Mesendoderm (in vitro differentiated cells): ENCODE data around the gene CCIN.

ENCODE experiments used
- DNase-seq: peaks from one replicate; pipeline ENCODE4 v3.0.0; 2013
- H2AK5ac ChIP-seq: 2 replicates; pipeline ENCODE4 v1.6.1; 2013; ENCODE audit warnings: low read length, inconsistent platforms
- H2BK120ac ChIP-seq: 2 replicates; pipeline ENCODE4 v1.6.1; 2013; ENCODE audit warnings: low read depth, mild to moderate bottlenecking, low read length, moderate library complexity, mixed read lengths
- H2BK15ac ChIP-seq: replicated peaks from 2 replicates; pipeline ENCODE4 v1.6.1; 2013; ENCODE audit warnings: low read depth, mild to moderate bottlenecking, moderate library complexity
- H2BK5ac ChIP-seq: 2 replicates; pipeline ENCODE4 v1.6.1; 2013; ENCODE audit warnings: low read length, inconsistent platforms
- H3K18ac ChIP-seq: 2 replicates; pipeline ENCODE4 v1.6.1; 2013; ENCODE audit warnings: mild to moderate bottlenecking, low read length, mixed read lengths
- H3K23ac ChIP-seq: one replicate; pipeline ENCODE4 v1.6.1; 2013; ENCODE audit warnings: low read length
- H3K27ac ChIP-seq: 2 replicates; pipeline ENCODE4 v1.5.1; 2013; ENCODE audit warnings: low read depth, mild to moderate bottlenecking, inconsistent platforms, low read length, moderate library complexity
- H3K27me3 ChIP-seq: 2 replicates; pipeline ENCODE4 v1.6.1; 2013; ENCODE audit warnings: low read length, control low read depth, mild to moderate bottlenecking, inconsistent platforms; ENCODE audit not compliant: insufficient read depth, poor library complexity
- H3K36me3 ChIP-seq: 2 replicates; pipeline ENCODE4 v1.6.1; 2013; ENCODE audit warnings: low read length, inconsistent platforms; ENCODE audit not compliant: control insufficient read depth, insufficient read depth
- H3K4ac ChIP-seq: one replicate; pipeline ENCODE4 v1.6.1; 2013; ENCODE audit warnings: low read depth, mild to moderate bottlenecking, low read length, moderate library complexity
- H3K4me1 ChIP-seq: 2 replicates; pipeline ENCODE4 v1.6.1; 2013; ENCODE audit warnings: low read depth, low read length, inconsistent platforms; ENCODE audit not compliant: control insufficient read depth
- H3K4me2 ChIP-seq: 2 replicates; pipeline ENCODE4 v1.6.1; 2013; ENCODE audit warnings: low read length
- H3K4me3 ChIP-seq: 2 replicates; pipeline ENCODE4 v1.5.1; 2013; ENCODE audit warnings: mild to moderate bottlenecking, low read length
- H3K56ac ChIP-seq: one replicate; pipeline ENCODE4 v1.6.1; 2013; ENCODE audit warnings: low read length
- H3K79me1 ChIP-seq: 2 replicates; pipeline ENCODE4 v1.6.1; 2013; ENCODE audit warnings: low read length, inconsistent platforms
- H3K79me2 ChIP-seq: 2 replicates; pipeline ENCODE4 v1.6.1; 2013; ENCODE audit warnings: mild to moderate bottlenecking, low read length; ENCODE audit not compliant: control insufficient read depth, insufficient read depth
- H3K9ac ChIP-seq: 2 replicates; pipeline ENCODE4 v1.6.1; 2013; ENCODE audit warnings: low read length, inconsistent platforms
- H4K5ac ChIP-seq: one replicate; pipeline ENCODE4 v1.6.1; 2013; ENCODE audit warnings: low read length
- H4K8ac ChIP-seq: one replicate; pipeline ENCODE4 v1.6.1; 2013; ENCODE audit warnings: low read depth, mild to moderate bottlenecking, control low read depth, low read length, moderate library complexity
- WGBS: extraction: QIAGEN DNeasy Blood & Tissue Kit; methylation state at CpG from one replicate; pipeline ENCODE4 v1.1.7; 2013; ENCODE audit warnings: low lambda C conversion rate, missing lambda C conversion rate; ENCODE audit not compliant: insufficient coverage; ENCODE audit errors: extremely low coverage; 5-methylcytosine and 5-hydroxymethylcytosine counted together

CCIN gene

GRCh38 chr9:36125062-36125855 lies 43.9 kb upstream of the CCIN start:
- Histone ChIP-seq H4K5ac (no peak overlapping the region), H3K18ac (no peak overlapping the region), H3K56ac (no peak overlapping the region), H3K4ac (no peak overlapping the region), H3K23ac (no peak overlapping the region), H3K4me1 (peaks cover under 1% of the 10 kb centered on the region), H3K27ac (no peak overlapping the region), H3K36me3 (no peaks in the 10 kb centered on the region), H3K9ac (no peak overlapping the region), H4K8ac (no peak overlapping the region), H2BK120ac (no peak overlapping the region), H3K79me2 (no peaks in the 10 kb centered on the region), H2AK5ac (no peak overlapping the region), H3K79me1 (no peaks in the 10 kb centered on the region), H3K4me3 (no peak overlapping the region), H3K4me2 (no peak overlapping the region), H3K27me3 (no peaks in the 10 kb centered on the region), H2BK5ac (no peak overlapping the region), H2BK15ac (no peak overlapping the region)
- no CpG with 5 or more reads among the region's 10 CpGs for WGBS
- no peak for DNase-seq

- H3K79me2 ChIP-seq: no peaks in the 10 kb centered on the region
- H2BK5ac ChIP-seq: no peak overlapping the region
- no peak overlapping the region for H4K8ac ChIP-seq
- no peak overlapping the region for H3K4ac ChIP-seq
- no peak overlapping the region for H3K27ac ChIP-seq
- H3K18ac ChIP-seq: no peak overlapping the region
- WGBS: no CpG with 5 or more reads among the region's 7 CpGs
- no peak overlapping the region for H2BK15ac ChIP-seq
- H3K4me3 ChIP-seq: no peak overlapping the region
- no peak overlapping the region for H2BK120ac ChIP-seq
- no peak overlapping the region for H4K5ac ChIP-seq
- no peaks in the 10 kb centered on the region for H3K27me3 ChIP-seq
- H3K56ac ChIP-seq: no peak overlapping the region
- DNase-seq: no peak
- H3K23ac ChIP-seq: no peak overlapping the region
- no peak overlapping the region for H2AK5ac ChIP-seq
- H3K4me1 ChIP-seq: no peaks in the 10 kb centered on the region
- no peaks in the 10 kb centered on the region for H3K36me3 ChIP-seq
- H3K9ac ChIP-seq: no peak overlapping the region
- H3K4me2 ChIP-seq: no peak overlapping the region
- no peaks in the 10 kb centered on the region for H3K79me1 ChIP-seq
Measured at GRCh38 chr9:36126016-36126730, 43.0 kb upstream of the CCIN start.

- H3K56ac ChIP-seq: no peak overlapping the region
- H3K4me2 ChIP-seq: no peak overlapping the region
- no peak overlapping the region for H3K18ac ChIP-seq
- H4K5ac ChIP-seq: no peak overlapping the region
- H4K8ac ChIP-seq: no peak overlapping the region
- no peaks in the 10 kb centered on the region for H3K36me3 ChIP-seq
- H3K4ac ChIP-seq: no peak overlapping the region
- H3K4me3 ChIP-seq: no peak overlapping the region
- no peak overlapping the region for H3K9ac ChIP-seq
- H2BK120ac ChIP-seq: no peak overlapping the region
- H3K27ac ChIP-seq: no peak overlapping the region
- H3K4me1 ChIP-seq: no peaks in the 10 kb centered on the region
- no peak overlapping the region for H3K23ac ChIP-seq
- no peaks in the 10 kb centered on the region for H3K79me1 ChIP-seq
- no peak for DNase-seq
- no peaks in the 10 kb centered on the region for H3K79me2 ChIP-seq
- no peak overlapping the region for H2AK5ac ChIP-seq
- H3K27me3 ChIP-seq: no peaks in the 10 kb centered on the region
- WGBS: no CpG with 5 or more reads among the region's 5 CpGs
- no peak overlapping the region for H2BK5ac ChIP-seq
- H2BK15ac ChIP-seq: no peak overlapping the region
Measured at GRCh38 chr9:36127652-36128244, 41.4 kb upstream of the CCIN start.

- H3K79me1 ChIP-seq: no peaks in the 10 kb centered on the region
- no peak overlapping the region for H3K4me2 ChIP-seq
- no peaks in the 10 kb centered on the region for H3K4me1 ChIP-seq
- H3K18ac ChIP-seq: no peak overlapping the region
- no peak overlapping the region for H4K8ac ChIP-seq
- H3K4ac ChIP-seq: no peak overlapping the region
- no peaks in the 10 kb centered on the region for H3K79me2 ChIP-seq
- no peak overlapping the region for H3K9ac ChIP-seq
- no peak overlapping the region for H3K56ac ChIP-seq
- no peaks in the 10 kb centered on the region for H3K27me3 ChIP-seq
- no peak overlapping the region for H3K27ac ChIP-seq
- H2BK5ac ChIP-seq: no peak overlapping the region
- H2AK5ac ChIP-seq: no peak overlapping the region
- no peaks in the 10 kb centered on the region for H3K36me3 ChIP-seq
- H4K5ac ChIP-seq: no peak overlapping the region
- no peak overlapping the region for H3K23ac ChIP-seq
- H2BK15ac ChIP-seq: no peak overlapping the region
- no peak for DNase-seq
- no peak overlapping the region for H2BK120ac ChIP-seq
- no CpG with 5 or more reads among the region's 8 CpGs for WGBS
- H3K4me3 ChIP-seq: no peak overlapping the region
Measured at GRCh38 chr9:36128349-36128748, 40.8 kb upstream of the CCIN start.

GRCh38 chr9:36129139-36129538 lies 40.0 kb upstream of the CCIN start:
- H3K4me3 ChIP-seq: no peak overlapping the region
- H3K27me3 ChIP-seq: no peaks in the 10 kb centered on the region
- no peak overlapping the region for H4K5ac ChIP-seq
- WGBS: no CpG with 5 or more reads among the region's 12 CpGs
- no peak overlapping the region for H2BK5ac ChIP-seq
- H3K79me1 ChIP-seq: no peaks in the 10 kb centered on the region
- no peak overlapping the region for H2BK15ac ChIP-seq
- no peaks in the 10 kb centered on the region for H3K4me1 ChIP-seq
- no peak overlapping the region for H3K27ac ChIP-seq
- H3K36me3 ChIP-seq: no peaks in the 10 kb centered on the region
- no peaks in the 10 kb centered on the region for H3K79me2 ChIP-seq
- no peak overlapping the region for H3K56ac ChIP-seq
- no peak overlapping the region for H2AK5ac ChIP-seq
- no peak overlapping the region for H3K9ac ChIP-seq
- DNase-seq: no peak
- H3K23ac ChIP-seq: no peak overlapping the region
- H2BK120ac ChIP-seq: no peak overlapping the region
- no peak overlapping the region for H3K18ac ChIP-seq
- no peak overlapping the region for H3K4ac ChIP-seq
- H3K4me2 ChIP-seq: no peak overlapping the region
- no peak overlapping the region for H4K8ac ChIP-seq
